Cardiac fibroblast (primary cell): ENCODE measurements around the gene UMAD1.
"Not testable (repeated sequence)": the region's sequence is repeated elsewhere in the genome, so short reads cannot be mapped to it uniquely, and the experiment has no call there.

Source experiments
- DNase-seq, 2 donors: peaks; one replicate each; pipeline versions ENCODE4 v3.0.0 to v3.0.0-alpha.2; 2010; ENCODE audit warnings: low read depth in 2 of 2
- H3K4me3 ChIP-seq, 2 donors: replicated peaks in 1 of 2; 1 replicate in 1 of 2; 2 replicates in 1 of 2; pipeline ENCODE4 v1.5.1; 2011; ENCODE audit warnings: low read depth in 2 of 2, low read length in 2 of 2, mild to moderate bottlenecking in 2 of 2, moderate library complexity in 1 of 2
- TF ChIP-seq, protein P1 (sequence below): IDR thresholded peaks from one replicate; pipeline ENCODE4 v1.5.1; 2011; ENCODE audit warnings: low read depth, mild to moderate bottlenecking, low read length, inconsistent platforms

Gene UMAD1

GRCh38 chr7:7795630-7796121 lies 155.1 kb downstream of the UMAD1 start:
- peak; percentile 32 to 72 for DNase-seq
- TF ChIP-seq, protein P1, sequence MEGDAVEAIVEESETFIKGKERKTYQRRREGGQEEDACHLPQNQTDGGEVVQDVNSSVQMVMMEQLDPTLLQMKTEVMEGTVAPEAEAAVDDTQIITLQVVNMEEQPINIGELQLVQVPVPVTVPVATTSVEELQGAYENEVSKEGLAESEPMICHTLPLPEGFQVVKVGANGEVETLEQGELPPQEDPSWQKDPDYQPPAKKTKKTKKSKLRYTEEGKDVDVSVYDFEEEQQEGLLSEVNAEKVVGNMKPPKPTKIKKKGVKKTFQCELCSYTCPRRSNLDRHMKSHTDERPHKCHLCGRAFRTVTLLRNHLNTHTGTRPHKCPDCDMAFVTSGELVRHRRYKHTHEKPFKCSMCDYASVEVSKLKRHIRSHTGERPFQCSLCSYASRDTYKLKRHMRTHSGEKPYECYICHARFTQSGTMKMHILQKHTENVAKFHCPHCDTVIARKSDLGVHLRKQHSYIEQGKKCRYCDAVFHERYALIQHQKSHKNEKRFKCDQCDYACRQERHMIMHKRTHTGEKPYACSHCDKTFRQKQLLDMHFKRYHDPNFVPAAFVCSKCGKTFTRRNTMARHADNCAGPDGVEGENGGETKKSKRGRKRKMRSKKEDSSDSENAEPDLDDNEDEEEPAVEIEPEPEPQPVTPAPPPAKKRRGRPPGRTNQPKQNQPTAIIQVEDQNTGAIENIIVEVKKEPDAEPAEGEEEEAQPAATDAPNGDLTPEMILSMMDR: no peak
- H3K4me3 ChIP-seq: no peak overlapping the region

GRCh38 chr7:7798510-7798909 lies 158.0 kb downstream of the UMAD1 start:
- TF ChIP-seq, protein P1: no peak
- no peak for DNase-seq
- no peak overlapping the region for H3K4me3 ChIP-seq

GRCh38 chr7:7799138-7799537 lies 158.6 kb downstream of the UMAD1 start:
- DNase-seq: peak in 1 of 2 donors; percentile 55
- TF ChIP-seq, protein P1: no peak
- no peak overlapping the region for H3K4me3 ChIP-seq

DNA sequence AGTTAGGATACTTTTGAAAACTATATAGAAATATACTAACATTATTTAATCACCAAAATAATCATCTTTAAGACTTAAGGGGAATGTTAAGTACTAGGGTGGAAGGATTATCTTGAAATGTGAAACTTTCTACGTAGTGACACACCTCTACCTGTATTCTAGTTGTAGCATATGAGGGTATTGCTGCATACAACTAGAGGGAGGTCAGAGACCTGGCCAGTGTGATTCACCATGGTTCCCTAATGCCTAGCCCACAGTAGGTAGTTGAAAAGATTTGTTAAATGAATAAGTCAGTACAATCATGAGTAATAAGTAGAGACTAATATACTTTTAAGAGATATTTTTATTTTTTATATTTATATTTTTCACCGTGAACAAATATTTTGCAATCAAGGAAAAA lies 162.0 kb downstream of the UMAD1 start:
- no peak overlapping the region for H3K4me3 ChIP-seq
- DNase-seq: no peak
- TF ChIP-seq, protein P1: no peak

GRCh38 chr7:7803715-7804178 lies 163.2 kb downstream of the UMAD1 start:
- DNase-seq: no peak
- H3K4me3 ChIP-seq: no peak overlapping the region
- TF ChIP-seq, protein P1: no peak

GRCh38 chr7:7804822-7805221 lies 164.3 kb downstream of the UMAD1 start:
- H3K4me3 ChIP-seq, DNase-seq: not testable (repeated sequence)

DNA sequence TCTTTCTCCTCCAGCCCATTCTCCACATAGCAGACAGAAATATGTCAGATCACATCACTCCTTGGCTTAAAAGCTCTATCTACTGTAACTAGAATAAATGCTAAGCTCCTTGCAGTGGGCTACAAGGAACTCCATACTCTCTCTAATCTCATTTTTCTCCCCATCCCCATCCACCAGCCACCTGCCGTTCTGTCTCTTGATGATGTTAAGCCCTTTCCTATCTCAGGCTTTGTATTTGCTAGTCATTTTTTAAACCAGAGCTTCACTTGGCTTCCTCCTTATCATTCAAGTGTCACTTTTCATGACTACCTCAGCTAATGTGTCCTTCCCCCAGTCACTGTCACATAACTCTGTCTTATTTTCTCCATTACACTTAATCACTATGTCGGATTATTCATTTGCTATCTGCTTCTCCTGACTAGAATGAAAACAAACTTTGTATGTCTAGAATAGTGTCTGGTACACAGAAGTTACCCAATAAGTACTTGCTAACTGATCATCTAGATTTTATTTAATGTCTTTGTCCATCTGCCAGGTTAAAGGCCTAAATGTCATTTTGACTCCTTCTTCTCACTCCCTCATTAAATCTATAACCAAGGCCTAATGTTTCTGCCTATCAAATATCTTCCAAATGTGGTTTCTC lies 165.1 kb downstream of the UMAD1 start:
- TF ChIP-seq, protein P1: no peak
- H3K4me3 ChIP-seq: no peak overlapping the region
- DNase-seq: no peak
